ENCODE measurements around the gene LRP1-AS.
"Not testable (repeated sequence)": the region's sequence is repeated elsewhere in the genome, so short reads cannot be mapped to it uniquely, and the experiment has no call there.

LRP1-AS gene

DNA sequence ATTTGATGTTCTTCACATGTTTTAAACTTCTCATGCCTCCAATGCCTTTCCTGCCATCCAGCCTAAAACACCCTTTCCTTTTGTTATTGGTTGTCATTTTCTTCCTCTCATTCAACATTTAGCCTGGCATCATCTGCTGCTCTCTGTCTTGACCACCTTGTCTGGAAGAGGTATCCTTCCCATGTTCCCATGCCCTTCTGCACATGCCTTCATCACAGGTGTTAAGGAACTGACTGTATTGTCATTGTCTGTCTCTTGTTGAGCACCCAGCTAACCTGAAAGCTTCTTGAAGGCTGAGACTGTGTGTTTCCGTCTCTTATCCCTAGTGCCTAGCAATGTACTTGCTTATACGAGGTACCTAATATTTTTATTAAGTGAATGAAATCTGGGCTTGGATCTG lies 23.6 kb downstream of the LRP1-AS start:
- DNase-seq (ENCODE audit: low read depth in 1 of 2, low spot score in 1 of 2), result no peak

DNA sequence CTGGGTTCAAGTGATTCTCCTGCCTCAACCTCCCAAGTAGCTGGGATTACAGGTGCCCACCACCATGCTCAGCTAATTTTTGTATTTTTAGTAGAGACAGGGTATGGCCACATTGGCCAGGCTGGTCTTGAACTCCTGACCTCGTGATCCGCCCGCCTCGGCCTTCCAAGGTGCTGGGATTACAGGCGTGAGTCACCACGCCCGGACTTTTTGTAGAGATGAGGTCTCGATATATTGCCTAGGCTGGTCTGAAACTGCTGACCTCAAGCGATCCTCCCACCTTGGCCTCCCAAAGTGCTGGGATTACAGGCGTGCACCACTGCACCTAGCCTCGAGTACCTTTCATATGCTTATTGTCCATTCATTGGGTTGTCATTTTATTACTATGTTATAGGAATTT lies 26.7 kb downstream of the LRP1-AS start:
- not testable (repeated sequence) for DNase-seq (ENCODE audit: low read depth in 1 of 2, low spot score in 1 of 2)

DNA sequence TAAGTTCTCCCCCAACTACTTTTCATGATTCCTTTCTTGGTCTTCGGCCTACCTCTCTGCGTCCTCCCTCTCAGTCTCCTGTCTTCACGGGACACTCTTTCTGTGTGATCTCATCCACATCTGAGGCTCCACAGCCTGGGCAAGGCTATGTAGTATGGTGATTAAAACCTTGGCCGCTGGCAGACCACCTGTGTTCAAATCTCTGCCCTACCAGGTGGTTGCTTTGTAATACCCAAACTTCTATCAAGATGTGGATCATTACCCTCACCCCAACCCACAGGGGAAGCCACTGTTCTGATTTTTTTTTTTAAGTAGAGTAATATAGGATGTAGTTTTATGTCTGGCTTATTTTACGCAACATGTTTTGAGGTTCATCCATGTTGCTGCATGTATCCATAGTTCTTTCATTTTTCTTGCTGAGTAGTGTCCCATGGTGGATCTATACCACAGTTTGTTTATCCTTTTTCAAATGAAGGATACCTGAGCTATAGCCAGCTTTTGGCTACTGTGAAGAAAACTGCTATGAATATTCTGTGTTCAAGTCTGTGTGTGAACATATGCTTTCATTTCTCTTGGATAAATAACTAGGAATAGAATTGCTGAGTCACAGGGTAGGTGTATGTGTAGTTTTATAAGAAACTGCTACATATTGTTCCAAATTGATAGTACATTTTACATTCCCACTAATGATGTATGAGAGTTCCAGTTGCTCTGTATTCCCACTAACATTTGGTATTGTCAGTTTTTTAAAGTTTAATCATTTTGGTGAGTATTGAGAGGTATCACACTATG lies 27.9 kb downstream of the LRP1-AS start:
- no peak for DNase-seq (ENCODE audit: low read depth in 1 of 2, low spot score in 1 of 2)

GRCh38 chr12:57118711-57119271 lies 28.6 kb downstream of the LRP1-AS start:
- DNase-seq (ENCODE audit: low read depth in 1 of 2, low spot score in 1 of 2), result no peak

GRCh38 chr12:57116580-57117281 lies 30.7 kb downstream of the LRP1-AS start:
- no peak for DNase-seq (ENCODE audit: low read depth in 1 of 2, low spot score in 1 of 2)

- DNase-seq (ENCODE audit: low read depth in 1 of 2, low spot score in 1 of 2), result no peak
Observed at GRCh38 chr12:57112492-57113294, 34.7 kb downstream of the LRP1-AS start.

DNA sequence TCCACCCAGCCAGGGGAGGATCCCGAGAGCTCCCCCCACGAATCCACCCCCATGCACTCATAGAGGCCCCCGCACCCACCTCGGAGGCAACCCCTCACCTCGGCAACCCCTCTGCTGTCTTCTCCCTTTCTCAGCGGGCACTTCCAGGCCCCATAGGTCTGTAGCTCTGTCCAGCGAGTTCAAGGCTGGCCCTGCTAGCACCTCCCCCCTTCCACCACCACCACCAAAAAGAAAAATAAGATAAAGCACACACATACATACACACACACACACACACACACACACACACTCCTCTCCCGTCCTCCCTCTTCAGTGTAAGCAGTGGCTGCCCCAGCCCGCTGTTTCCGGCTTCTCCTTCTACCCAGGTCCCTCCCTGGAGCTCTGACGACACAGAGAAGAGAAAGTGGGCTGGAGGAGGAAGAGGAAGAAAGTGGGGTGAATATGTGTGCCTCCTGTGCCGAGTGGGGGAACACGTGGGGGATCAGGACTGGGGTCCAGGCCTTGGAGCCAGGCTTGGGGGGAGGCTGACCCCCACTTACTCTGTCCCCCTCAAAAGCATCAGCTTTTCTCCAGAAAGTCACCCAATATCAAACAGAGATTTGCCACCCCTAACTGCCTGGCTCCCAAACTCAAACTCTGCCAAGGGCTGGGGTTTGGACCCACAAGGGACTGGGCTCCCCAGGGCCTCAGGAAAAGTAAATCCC lies 36.2 kb downstream of the LRP1-AS start, which contains the start of gene STAT6:
Gene STAT6, minus strand, starts transcription at position 332 of the 704 bp plus-strand sequence. CDS start 3,084 bp downstream, outside the sequence.
- DNase-seq (ENCODE audit: low read depth in 1 of 2, low spot score in 1 of 2), result peak; percentile 65 to 68

GRCh38 chr12:57110104-57111030 lies 37.1 kb downstream of the LRP1-AS start:
- DNase-seq (ENCODE audit: low read depth in 1 of 2, low spot score in 1 of 2), result peak in 1 of 2 donors; percentile 61

- DNase-seq (ENCODE audit: low read depth in 1 of 2, low spot score in 1 of 2), result no peak
Observed at GRCh38 chr12:57109207-57110103, 38.0 kb downstream of the LRP1-AS start.

- no peak for DNase-seq (ENCODE audit: low read depth in 1 of 2, low spot score in 1 of 2)
Observed at GRCh38 chr12:57107456-57108155, 39.8 kb downstream of the LRP1-AS start.

DNA sequence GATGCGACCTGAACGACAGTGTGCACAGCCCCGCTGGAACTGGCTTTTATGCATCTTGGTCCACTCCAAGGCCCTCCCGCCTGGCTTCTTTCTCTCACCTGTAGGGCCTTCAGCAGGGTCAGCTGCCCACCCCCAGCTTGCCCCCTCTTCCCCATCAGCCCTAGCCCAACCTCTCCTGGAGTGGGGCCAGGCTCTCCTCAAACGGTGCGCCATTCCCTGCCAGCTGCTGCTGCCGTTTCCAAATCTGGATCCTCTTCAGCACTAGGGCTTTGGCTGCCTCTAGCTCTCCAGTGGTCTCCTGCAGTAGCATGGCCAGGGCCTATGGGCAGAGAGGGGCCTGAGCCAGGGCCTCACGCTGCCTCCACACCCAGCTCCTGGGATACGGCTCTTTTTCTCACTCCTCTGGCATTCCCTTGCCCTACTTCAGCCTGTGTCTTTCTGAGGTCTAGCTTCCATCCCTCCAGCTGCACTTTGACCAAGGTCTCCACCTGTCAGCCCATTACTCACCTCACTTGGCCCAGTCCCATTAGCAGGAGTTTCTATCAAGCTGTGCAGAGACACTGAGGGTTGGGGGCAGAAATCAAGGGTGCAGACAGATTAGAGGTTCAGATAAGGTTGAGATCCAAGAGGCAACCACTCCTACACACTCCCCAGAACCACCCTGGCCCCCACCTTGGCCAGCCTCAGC lies 41.3 kb downstream of the LRP1-AS start:
- no peak for DNase-seq (ENCODE audit: low read depth in 1 of 2, low spot score in 1 of 2)

DNA sequence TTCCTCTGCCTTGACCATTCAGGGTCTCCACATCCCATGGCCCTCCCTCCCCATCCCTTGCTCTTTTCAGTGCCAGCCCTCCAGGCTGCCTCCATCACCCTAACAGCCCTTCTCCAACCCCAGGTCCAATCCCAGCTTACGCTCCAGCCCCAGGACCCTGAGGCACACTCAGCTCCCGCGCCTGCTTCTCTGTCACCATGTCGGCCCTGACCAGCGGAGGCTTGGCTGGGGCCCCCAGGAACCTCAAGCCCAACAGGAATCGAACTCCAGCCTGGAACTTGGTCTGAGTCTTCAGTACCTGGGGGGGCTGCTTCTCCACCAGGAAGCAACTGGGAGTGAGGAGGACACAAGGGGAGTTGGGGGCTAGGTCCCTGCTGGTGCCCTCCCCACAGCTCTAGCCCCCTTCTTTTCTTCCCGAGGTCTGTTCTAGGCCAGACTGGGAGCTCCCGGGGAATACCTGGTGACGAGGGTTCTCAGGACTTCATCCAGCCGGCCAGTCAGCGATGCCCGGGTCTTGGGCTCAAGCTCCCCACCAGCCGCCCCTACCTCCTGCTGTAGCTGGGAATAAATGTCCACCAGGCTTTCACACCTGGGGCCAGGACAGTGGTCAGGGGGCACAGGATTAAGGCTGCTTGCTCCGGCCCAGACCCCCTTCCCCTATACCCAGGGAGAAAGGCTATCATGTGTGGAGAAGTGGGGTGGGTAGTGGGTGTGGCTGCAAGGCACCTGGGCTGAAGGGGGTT lies 42.2 kb downstream of the LRP1-AS start:
- DNase-seq (ENCODE audit: low read depth in 1 of 2, low spot score in 1 of 2), result no peak

- no peak for DNase-seq (ENCODE audit: low read depth in 1 of 2, low spot score in 1 of 2)
Observed at GRCh38 chr12:57104292-57104910, 43.0 kb downstream of the LRP1-AS start.

DNA sequence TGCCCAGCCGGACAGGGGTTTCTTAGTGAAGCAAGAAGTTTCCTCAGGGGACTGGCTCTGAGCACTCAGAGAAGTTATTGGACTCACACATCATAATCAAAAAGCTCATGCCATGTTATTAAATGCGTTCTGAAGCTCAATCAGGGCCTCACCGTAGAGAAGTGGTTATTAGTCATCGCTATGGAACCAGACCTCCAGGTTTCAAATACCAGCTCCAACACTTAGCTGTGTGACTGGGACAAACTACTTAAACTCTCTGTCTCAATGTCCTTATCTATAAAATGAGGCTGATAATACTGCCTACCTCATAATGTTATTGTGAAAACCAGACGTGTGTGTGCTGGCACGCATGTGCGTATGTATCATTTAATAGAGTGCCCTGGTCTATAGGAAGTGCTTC lies 43.6 kb downstream of the LRP1-AS start:
- no peak for DNase-seq (ENCODE audit: low read depth in 1 of 2, low spot score in 1 of 2)

GRCh38 chr12:57101892-57102695 lies 45.3 kb downstream of the LRP1-AS start:
- DNase-seq (ENCODE audit: low read depth in 1 of 2, low spot score in 1 of 2), result no peak

Data from activated T-helper 1 cell treated with anti-CD3 and anti-CD28 coated beads, Interleukin-2, amount 50 U/mL, for 16 hours (primary cell).